Lower leg skin (tissue), 4 donors: ENCODE data around the gene YKT6. TPM values are rescaled to one million over a fixed set of nuclear protein-coding genes. Genes with fewer than 3 reads are reported as not detected.

ENCODE experiments used
- DNase-seq, 2 donors: peaks; one replicate each; pipeline ENCODE4 v3.0.0-alpha.2; 2019; ENCODE audit warnings: low spot score in 2 of 2
- H3K4me3 ChIP-seq: fragments of 200-600 bp; sonication (generic); 2 replicates; pipeline ENCODE4 v1.5.1; 2017; ENCODE audit warnings: mild to moderate bottlenecking, low read depth; ENCODE audit not compliant: poor library complexity, severe bottlenecking
- POLR2A ChIP-seq, 2 donors: fragments of 450-650 bp; IDR thresholded peaks; one replicate each; pipeline ENCODE4 v1.6.1; 2016 to 2017; ENCODE audit warnings: antibody characterized with exemption in 2 of 2, mild to moderate bottlenecking in 1 of 2, moderate library complexity in 1 of 2
- WGBS, 2 donors: methylation state at CpG; one replicate each; pipeline ENCODE4 v1.1.5; 2018; 5-methylcytosine and 5-hydroxymethylcytosine counted together
- intact Hi-C: fragments of 100-400 bp; cut with DNase I; formaldehyde crosslinking; loops from one replicate; pipeline ENCODE4 v1.15.0; 2023; ENCODE audit warnings: low total_unique reads
- total RNA-seq, 4 donors: library from RNA; depleted of rRNA; stranded (reverse); fragments of >200 nt; gene quantifications; one replicate each; pipeline ENCODE4 v1.1.0, GENCODE V29; 2016
- TF ChIP-seq, protein P1 (sequence below), 3 donors: fragments of 450-650 bp; IDR thresholded peaks; one replicate each; pipeline ENCODE4 v1.5.1; 2016; ENCODE audit warnings: antibody characterized with exemption in 3 of 3, mild to moderate bottlenecking in 3 of 3, moderate library complexity in 2 of 3

YKT6 gene
- total RNA-seq, 4 donors from 2014 or later, result 38.5 to 51.3 (median 44.3) TPM

DNA sequence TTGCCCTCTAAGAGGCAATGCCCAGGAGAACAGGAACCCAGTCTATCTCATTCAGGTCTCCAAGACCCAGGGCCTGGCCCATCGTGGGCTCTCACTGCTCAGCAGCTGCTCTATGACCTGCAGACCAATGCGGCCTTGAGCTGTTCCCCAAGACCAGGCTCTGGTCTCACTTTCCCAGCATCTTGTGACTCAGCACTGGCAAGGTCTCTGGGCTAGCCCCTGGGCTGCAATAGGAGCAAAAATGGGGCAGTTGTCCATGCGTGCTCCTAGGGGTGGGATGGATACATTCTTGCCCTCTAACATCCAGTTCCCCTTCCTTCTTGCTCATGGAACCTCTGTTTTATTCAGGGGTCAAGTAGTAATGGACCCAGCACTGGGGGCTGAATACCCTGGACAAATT lies 25.0 kb upstream of the YKT6 start:
- DNase-seq, result peak in 1 of 2 donors; percentile 60
- no peak overlapping the region for H3K4me3 ChIP-seq
- 86 to 88% methylated on average over 3 of the region's 3 CpGs for WGBS, 2 donors
- TF ChIP-seq, protein P1, sequence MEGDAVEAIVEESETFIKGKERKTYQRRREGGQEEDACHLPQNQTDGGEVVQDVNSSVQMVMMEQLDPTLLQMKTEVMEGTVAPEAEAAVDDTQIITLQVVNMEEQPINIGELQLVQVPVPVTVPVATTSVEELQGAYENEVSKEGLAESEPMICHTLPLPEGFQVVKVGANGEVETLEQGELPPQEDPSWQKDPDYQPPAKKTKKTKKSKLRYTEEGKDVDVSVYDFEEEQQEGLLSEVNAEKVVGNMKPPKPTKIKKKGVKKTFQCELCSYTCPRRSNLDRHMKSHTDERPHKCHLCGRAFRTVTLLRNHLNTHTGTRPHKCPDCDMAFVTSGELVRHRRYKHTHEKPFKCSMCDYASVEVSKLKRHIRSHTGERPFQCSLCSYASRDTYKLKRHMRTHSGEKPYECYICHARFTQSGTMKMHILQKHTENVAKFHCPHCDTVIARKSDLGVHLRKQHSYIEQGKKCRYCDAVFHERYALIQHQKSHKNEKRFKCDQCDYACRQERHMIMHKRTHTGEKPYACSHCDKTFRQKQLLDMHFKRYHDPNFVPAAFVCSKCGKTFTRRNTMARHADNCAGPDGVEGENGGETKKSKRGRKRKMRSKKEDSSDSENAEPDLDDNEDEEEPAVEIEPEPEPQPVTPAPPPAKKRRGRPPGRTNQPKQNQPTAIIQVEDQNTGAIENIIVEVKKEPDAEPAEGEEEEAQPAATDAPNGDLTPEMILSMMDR (IDR thresholded peaks at IDR 0.05), result no peak
- TF ChIP-seq POLR2A (IDR thresholded peaks at IDR 0.05), result no peak
- intact Hi-C loops, result no loop called here

GRCh38 chr7:44176486-44176885 lies 24.3 kb upstream of the YKT6 start:
- 67 to 74% methylated on average over 5 to 7 of the region's 7 CpGs for WGBS, 2 donors
- intact Hi-C loops, result no loop called here
- H3K4me3 ChIP-seq, result no peak overlapping the region
- peak in 1 of 2 donors; percentile 70 for DNase-seq
- TF ChIP-seq, protein P1 (IDR thresholded peaks at IDR 0.05), result no peak
- TF ChIP-seq POLR2A (IDR thresholded peaks at IDR 0.05), result no peak

GRCh38 chr7:44177570-44178131 lies 23.1 kb upstream of the YKT6 start:
- DNase-seq, result peak in 1 of 2 donors; percentile 73
- TF ChIP-seq, protein P1 (IDR thresholded peaks at IDR 0.05), result no peak
- 45 to 72% methylated on average over 4 of the region's 4 CpGs for WGBS, 2 donors
- intact Hi-C loops, result no loop called here
- no peak overlapping the region for H3K4me3 ChIP-seq

GRCh38 chr7:44180631-44181030 lies 20.1 kb upstream of the YKT6 start:
- TF ChIP-seq POLR2A (IDR thresholded peaks at IDR 0.05), result no peak
- TF ChIP-seq, protein P1 (IDR thresholded peaks at IDR 0.05), result no peak
- DNase-seq, result peak in 1 of 2 donors; percentile 61
- 48% methylated on average over 3 of the region's 3 CpGs for WGBS, 2 donors
- intact Hi-C loops, result no loop called here
- H3K4me3 ChIP-seq, result no peak overlapping the region

GRCh38 chr7:44182827-44183226 lies 18.0 kb upstream of the YKT6 start:
- DNase-seq, result peak in 1 of 2 donors; percentile 57
- 74 to 86% methylated on average over 5 of the region's 5 CpGs for WGBS, 2 donors
- intact Hi-C loops, result no loop called here
- TF ChIP-seq, protein P1 (IDR thresholded peaks at IDR 0.05), result no peak
- no peak for TF ChIP-seq POLR2A (IDR thresholded peaks at IDR 0.05)
- no peak overlapping the region for H3K4me3 ChIP-seq

DNA sequence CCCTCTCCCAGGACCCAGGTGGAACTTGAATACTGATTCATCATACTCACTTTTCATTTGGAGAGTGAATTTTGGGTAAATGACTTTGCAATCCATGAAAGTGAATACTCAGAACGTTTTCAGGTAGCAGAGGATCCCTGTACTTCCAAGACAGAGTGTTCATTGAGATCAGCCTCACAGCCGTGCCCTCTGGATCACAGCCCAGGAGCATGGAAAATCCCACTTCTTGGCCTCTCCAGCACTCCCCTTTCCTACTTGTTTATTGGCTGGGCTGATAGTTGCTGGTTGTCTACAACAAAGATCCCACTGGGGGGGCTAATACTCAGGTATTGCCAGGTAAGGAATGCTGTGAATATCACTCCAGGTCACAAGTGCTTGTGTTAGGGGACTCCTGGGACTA lies 17.4 kb upstream of the YKT6 start:
- intact Hi-C loops, result no loop called here
- H3K4me3 ChIP-seq, result no peak overlapping the region
- peak in 1 of 2 donors; percentile 53 for DNase-seq
- TF ChIP-seq, protein P1 (IDR thresholded peaks at IDR 0.05), result no peak
- TF ChIP-seq POLR2A (IDR thresholded peaks at IDR 0.05), result no peak
- 13 to 20% methylated on average over 2 of the region's 2 CpGs for WGBS, 2 donors
